Astrocyte (in vitro differentiated cells and primary cell): ENCODE data around the gene VDAC1. TPM values are rescaled to one million over a fixed set of nuclear protein-coding genes. Genes with fewer than 3 reads are reported as not detected.

Experiments used
- DNase-seq: peaks from one replicate; pipeline ENCODE4 v3.0.0-alpha.2; 2010; ENCODE audit warnings: low read depth
- FAIRE-seq: peaks from 2 replicates; lab custom pipeline; 2011; peaks lifted over from hg19 to GRCh38; lab: Jason Lieb, UNC
- H2AFZ ChIP-seq: 2 replicates; pipeline ENCODE4 v1.6.0; 2012; ENCODE audit warnings: low read depth, low read length, inconsistent platforms
- H3K27ac ChIP-seq: 2 replicates; pipeline ENCODE4 v1.5.1; 2011; ENCODE audit warnings: low read depth, low read length, inconsistent platforms
- H3K27me3 ChIP-seq: 2 replicates; pipeline ENCODE4 v1.6.0; 2011; ENCODE audit warnings: low read length, inconsistent platforms; ENCODE audit not compliant: insufficient read depth
- H3K36me3 ChIP-seq: 2 replicates; pipeline ENCODE4 v1.5.1; 2011; ENCODE audit warnings: low read length, inconsistent platforms; ENCODE audit not compliant: insufficient read depth
- H3K4me1 ChIP-seq: 2 replicates; pipeline ENCODE4 v1.5.1; 2011; ENCODE audit warnings: low read length, inconsistent platforms; ENCODE audit not compliant: insufficient read depth
- H3K4me2 ChIP-seq: 2 replicates; pipeline ENCODE4 v1.6.0; 2012; ENCODE audit warnings: low read length, inconsistent platforms
- H3K4me3 ChIP-seq: 2 replicates; pipeline ENCODE4 v1.5.1; 2011; ENCODE audit warnings: low read depth, mild to moderate bottlenecking, low read length, inconsistent platforms; ENCODE audit not compliant: insufficient read depth
- H3K79me2 ChIP-seq: 2 replicates; pipeline ENCODE4 v1.6.0; 2012; ENCODE audit warnings: mild to moderate bottlenecking, low read length, inconsistent platforms; ENCODE audit not compliant: insufficient read depth
- H3K9ac ChIP-seq: 2 replicates; pipeline ENCODE4 v1.6.0; 2012; ENCODE audit warnings: mild to moderate bottlenecking, low read length, inconsistent platforms
- H3K9me3 ChIP-seq: 2 replicates; pipeline ENCODE4 v1.5.1; 2012; ENCODE audit warnings: low read depth, mild to moderate bottlenecking, low read length, inconsistent platforms; ENCODE audit not compliant: insufficient read depth
- H4K20me1 ChIP-seq: 2 replicates; pipeline ENCODE4 v1.6.0; 2012; ENCODE audit warnings: low read length, inconsistent platforms; ENCODE audit not compliant: insufficient read depth
- H3K27ac Mint-ChIP-seq: one replicate; pipeline ENCODE4 v1.8.0; 2021; ENCODE audit warnings: mild to moderate bottlenecking, mixed read lengths; ENCODE audit not compliant: unreplicated experiment
- H3K27me3 Mint-ChIP-seq: one replicate; pipeline ENCODE4 v1.8.0; 2021; ENCODE audit warnings: low read depth, mixed read lengths; ENCODE audit not compliant: unreplicated experiment
- H3K36me3 Mint-ChIP-seq: one replicate; pipeline ENCODE4 v1.8.0; 2021; ENCODE audit warnings: low read depth, mixed read lengths; ENCODE audit not compliant: unreplicated experiment
- H3K4me1 Mint-ChIP-seq: one replicate; pipeline ENCODE4 v1.8.0; 2021; ENCODE audit warnings: low read depth, mixed read lengths; ENCODE audit not compliant: unreplicated experiment
- H3K4me3 Mint-ChIP-seq: one replicate; pipeline ENCODE4 v1.8.0; 2021; ENCODE audit warnings: mild to moderate bottlenecking, moderate library complexity, mixed read lengths; ENCODE audit not compliant: unreplicated experiment
- H3K9me3 Mint-ChIP-seq: one replicate; pipeline ENCODE4 v1.8.0; 2021; ENCODE audit warnings: mild to moderate bottlenecking, mixed read lengths; ENCODE audit not compliant: unreplicated experiment
- EZH2 ChIP-seq: IDR thresholded peaks from 2 replicates; pipeline ENCODE4 v1.6.1; 2012; ENCODE audit warnings: mild to moderate bottlenecking, low read length, inconsistent platforms; ENCODE audit not compliant: insufficient read depth
- total RNA-seq: library from RNA; stranded (reverse); gene quantifications from 2 replicates; pipeline ENCODE4 v1.2.1, GENCODE V29; 2021
- TF ChIP-seq, protein P1 (sequence below): IDR thresholded peaks from 2 replicates; pipeline ENCODE4 v1.5.1; 2011; ENCODE audit warnings: low read depth, mild to moderate bottlenecking, inconsistent platforms, low read length, moderate library complexity; ENCODE audit not compliant: insufficient read depth

Gene VDAC1
- total RNA-seq, 1 donor from 2014 or later, result 364 TPM

DNA sequence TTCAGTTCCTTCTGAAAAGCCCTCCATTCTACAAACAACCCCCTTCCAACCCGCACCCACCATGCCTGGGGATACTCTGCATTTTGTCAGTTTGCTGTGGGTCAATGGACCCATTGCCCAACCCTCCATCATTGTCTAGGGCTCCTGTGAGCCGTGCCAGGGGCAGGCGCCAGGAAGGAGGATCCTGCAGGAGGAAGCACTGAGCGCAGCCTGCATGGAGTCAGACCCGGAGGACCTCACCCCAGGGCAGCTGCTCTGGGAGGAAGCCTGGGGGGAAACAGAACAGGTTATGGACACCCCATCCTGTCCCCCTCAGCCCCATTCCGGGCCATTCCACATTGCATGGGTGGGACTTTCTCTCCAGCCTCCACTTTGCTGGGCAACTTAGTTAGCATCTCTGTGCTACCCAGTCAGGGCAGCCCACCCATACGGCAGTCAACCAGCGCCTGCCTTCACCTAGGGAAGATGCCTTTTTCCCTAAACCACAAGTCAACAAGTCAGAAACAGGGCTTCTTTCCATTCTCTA lies 48.6 kb upstream of the VDAC1 start:
- no peaks in the 10 kb centered on the region for H4K20me1 ChIP-seq
- peaks cover 11% of the 10 kb centered on the region for H3K4me1 ChIP-seq
- peak overlapping the region; percentile 12 for H2AFZ ChIP-seq
- no peaks in the 10 kb centered on the region for H3K36me3 Mint-ChIP-seq
- no peaks in the 10 kb centered on the region for H3K9me3 Mint-ChIP-seq
- no peak for TF ChIP-seq EZH2
- TF ChIP-seq, protein P1, sequence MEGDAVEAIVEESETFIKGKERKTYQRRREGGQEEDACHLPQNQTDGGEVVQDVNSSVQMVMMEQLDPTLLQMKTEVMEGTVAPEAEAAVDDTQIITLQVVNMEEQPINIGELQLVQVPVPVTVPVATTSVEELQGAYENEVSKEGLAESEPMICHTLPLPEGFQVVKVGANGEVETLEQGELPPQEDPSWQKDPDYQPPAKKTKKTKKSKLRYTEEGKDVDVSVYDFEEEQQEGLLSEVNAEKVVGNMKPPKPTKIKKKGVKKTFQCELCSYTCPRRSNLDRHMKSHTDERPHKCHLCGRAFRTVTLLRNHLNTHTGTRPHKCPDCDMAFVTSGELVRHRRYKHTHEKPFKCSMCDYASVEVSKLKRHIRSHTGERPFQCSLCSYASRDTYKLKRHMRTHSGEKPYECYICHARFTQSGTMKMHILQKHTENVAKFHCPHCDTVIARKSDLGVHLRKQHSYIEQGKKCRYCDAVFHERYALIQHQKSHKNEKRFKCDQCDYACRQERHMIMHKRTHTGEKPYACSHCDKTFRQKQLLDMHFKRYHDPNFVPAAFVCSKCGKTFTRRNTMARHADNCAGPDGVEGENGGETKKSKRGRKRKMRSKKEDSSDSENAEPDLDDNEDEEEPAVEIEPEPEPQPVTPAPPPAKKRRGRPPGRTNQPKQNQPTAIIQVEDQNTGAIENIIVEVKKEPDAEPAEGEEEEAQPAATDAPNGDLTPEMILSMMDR, result no peak
- H3K36me3 ChIP-seq, result no peaks in the 10 kb centered on the region
- peaks cover 4% of the 10 kb centered on the region for H3K27me3 Mint-ChIP-seq
- no peak overlapping the region for H3K27ac ChIP-seq
- H3K9me3 ChIP-seq, result no peaks in the 10 kb centered on the region
- H3K27me3 ChIP-seq, result no peaks in the 10 kb centered on the region
- FAIRE-seq (no peak), DNase-seq (no peak)
- no peak overlapping the region for H3K27ac Mint-ChIP-seq
- no peak overlapping the region for H3K4me3 ChIP-seq
- no peak overlapping the region for H3K9ac ChIP-seq
- no peaks in the 10 kb centered on the region for H3K79me2 ChIP-seq
- H3K4me3 Mint-ChIP-seq, result no peak overlapping the region
- H3K4me1 Mint-ChIP-seq, result peaks cover 4% of the 10 kb centered on the region
- peak overlapping the region; percentile 38 for H3K4me2 ChIP-seq

DNA sequence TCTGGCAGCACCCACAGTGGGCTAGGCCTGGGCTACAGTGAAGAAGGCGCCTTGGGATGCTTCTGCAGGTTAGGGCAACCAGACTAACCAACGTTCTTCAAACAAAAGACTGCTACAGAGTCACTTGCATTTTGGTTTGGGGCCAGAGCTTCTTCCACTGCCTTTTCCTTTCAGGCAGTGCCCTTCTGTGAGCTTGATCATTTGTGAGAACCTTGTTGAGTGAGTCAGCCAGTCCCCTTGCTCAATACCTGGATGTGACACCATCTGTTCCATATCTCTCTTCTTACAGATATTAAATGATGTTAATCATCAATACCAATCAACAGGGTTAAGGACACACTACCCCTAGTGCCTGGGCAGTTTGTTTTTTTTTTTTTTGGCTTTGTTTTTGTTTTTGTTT lies 46.5 kb upstream of the VDAC1 start:
- no peak overlapping the region for H3K4me3 Mint-ChIP-seq

DNA sequence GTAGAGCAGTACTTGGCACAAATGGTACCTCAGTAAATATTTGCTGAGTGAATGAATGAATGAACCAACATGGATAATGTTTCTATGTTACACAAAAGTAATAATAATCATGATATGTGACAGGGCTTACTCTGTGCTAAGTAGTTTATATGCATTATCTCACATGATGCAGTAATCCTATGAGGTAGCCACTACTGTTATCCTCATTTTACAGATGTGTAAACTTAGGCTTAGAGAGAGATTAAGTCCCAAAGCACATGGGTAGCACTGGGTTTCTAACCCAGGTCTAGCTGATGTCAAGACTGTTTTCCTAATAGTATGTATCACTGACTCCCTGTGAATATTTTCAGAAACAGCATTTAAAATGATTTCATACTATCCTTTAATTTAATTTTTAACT lies 44.1 kb upstream of the VDAC1 start:
- H3K27ac ChIP-seq, result no peak overlapping the region
- TF ChIP-seq, protein P1, result no peak
- no peak for TF ChIP-seq EZH2
- Mint-ChIP-seq H3K27ac (no peak overlapping the region), H3K4me3 (no peak overlapping the region), H3K27me3 (peaks cover 10% of the 10 kb centered on the region), H3K9me3 (no peaks in the 10 kb centered on the region), H3K4me1 (peaks cover 1% of the 10 kb centered on the region), H3K36me3 (no peaks in the 10 kb centered on the region)
- no peaks in the 10 kb centered on the region for H3K79me2 ChIP-seq
- H2AFZ ChIP-seq, result no peak overlapping the region
- H3K4me1 ChIP-seq, result peaks cover 7% of the 10 kb centered on the region
- H4K20me1 ChIP-seq, result no peaks in the 10 kb centered on the region
- FAIRE-seq (no peak), DNase-seq (no peak)
- no peaks in the 10 kb centered on the region for H3K27me3 ChIP-seq
- no peaks in the 10 kb centered on the region for H3K36me3 ChIP-seq
- no peak overlapping the region for H3K4me2 ChIP-seq
- H3K9me3 ChIP-seq, result no peaks in the 10 kb centered on the region
- H3K4me3 ChIP-seq, result no peak overlapping the region
- no peak overlapping the region for H3K9ac ChIP-seq

More for the DNA sequence above, 46.5 kb upstream of the VDAC1 start:
- H3K27ac ChIP-seq, result no peak overlapping the region
- H3K36me3 ChIP-seq, result no peaks in the 10 kb centered on the region
- H3K4me2 ChIP-seq, result no peak overlapping the region
- H3K4me1 Mint-ChIP-seq, result peaks cover 4% of the 10 kb centered on the region
- no peak overlapping the region for H3K9ac ChIP-seq
- no peaks in the 10 kb centered on the region for H3K9me3 Mint-ChIP-seq
- H3K79me2 ChIP-seq, result no peaks in the 10 kb centered on the region
- H3K4me3 ChIP-seq, result no peak overlapping the region
- no peak overlapping the region for H3K27ac Mint-ChIP-seq
- FAIRE-seq (no peak), DNase-seq (no peak)
- TF ChIP-seq, protein P1, result no peak
- TF ChIP-seq EZH2, result no peak
- H4K20me1 ChIP-seq, result no peaks in the 10 kb centered on the region
- no peaks in the 10 kb centered on the region for H3K36me3 Mint-ChIP-seq
- no peak overlapping the region for H2AFZ ChIP-seq
- peaks cover 11% of the 10 kb centered on the region for H3K4me1 ChIP-seq
- H3K9me3 ChIP-seq, result no peaks in the 10 kb centered on the region
- no peaks in the 10 kb centered on the region for H3K27me3 ChIP-seq
- H3K27me3 Mint-ChIP-seq, result peaks cover 6% of the 10 kb centered on the region
